A673 (cell line): ENCODE data around the gene SRRT.

Source experiments
- EZH2 ChIP-seq: fragments of 200-600 bp; sonication (generic); IDR thresholded peaks from 2 replicates; pipeline ENCODE4 v1.6.1; 2017; ENCODE audit warnings: borderline replicate concordance, low read depth, mild to moderate bottlenecking, mixed read lengths, antibody characterized with exemption, low read length; ENCODE audit not compliant: poor library complexity, severe bottlenecking
- TF ChIP-seq, protein P1 (sequence below): fragments of 300-800, 200-600 bp; sonication (generic); conservative IDR thresholded peaks from 2 replicates; pipeline ENCODE4 v1.5.1; 2017; ENCODE audit warnings: low read depth, mild to moderate bottlenecking, antibody characterized with exemption, low read length, moderate library complexity, mixed read lengths

DNA sequence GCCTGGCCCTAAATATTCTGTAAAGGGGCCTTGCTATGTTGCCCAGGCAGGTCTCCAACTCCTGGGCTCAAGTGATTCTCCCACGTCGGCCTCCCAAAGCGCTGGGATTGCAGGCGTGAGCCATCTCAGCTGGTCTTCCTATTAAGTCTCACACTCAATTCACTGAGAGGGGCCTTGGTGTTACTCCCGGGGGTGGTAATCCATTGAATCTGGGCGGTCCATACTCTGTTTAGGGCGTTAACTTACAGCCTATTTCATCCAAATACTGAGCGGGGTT is 665 bp upstream of the SRRT start:
- no peak for TF ChIP-seq EZH2
- TF ChIP-seq, protein P1, sequence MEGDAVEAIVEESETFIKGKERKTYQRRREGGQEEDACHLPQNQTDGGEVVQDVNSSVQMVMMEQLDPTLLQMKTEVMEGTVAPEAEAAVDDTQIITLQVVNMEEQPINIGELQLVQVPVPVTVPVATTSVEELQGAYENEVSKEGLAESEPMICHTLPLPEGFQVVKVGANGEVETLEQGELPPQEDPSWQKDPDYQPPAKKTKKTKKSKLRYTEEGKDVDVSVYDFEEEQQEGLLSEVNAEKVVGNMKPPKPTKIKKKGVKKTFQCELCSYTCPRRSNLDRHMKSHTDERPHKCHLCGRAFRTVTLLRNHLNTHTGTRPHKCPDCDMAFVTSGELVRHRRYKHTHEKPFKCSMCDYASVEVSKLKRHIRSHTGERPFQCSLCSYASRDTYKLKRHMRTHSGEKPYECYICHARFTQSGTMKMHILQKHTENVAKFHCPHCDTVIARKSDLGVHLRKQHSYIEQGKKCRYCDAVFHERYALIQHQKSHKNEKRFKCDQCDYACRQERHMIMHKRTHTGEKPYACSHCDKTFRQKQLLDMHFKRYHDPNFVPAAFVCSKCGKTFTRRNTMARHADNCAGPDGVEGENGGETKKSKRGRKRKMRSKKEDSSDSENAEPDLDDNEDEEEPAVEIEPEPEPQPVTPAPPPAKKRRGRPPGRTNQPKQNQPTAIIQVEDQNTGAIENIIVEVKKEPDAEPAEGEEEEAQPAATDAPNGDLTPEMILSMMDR, result no peak
